Stimulated activated CD4-positive, alpha-beta T cell treated with anti-CD3 and anti-CD28 coated beads, Interleukin-12 subunit alpha, Interleukin-12 subunit beta, amount 100 ng/mL, for 48 hours (primary cell): ENCODE results near the gene UPB1.
"Not testable (repeated sequence)": the region's sequence is repeated elsewhere in the genome, so short reads cannot be mapped to it uniquely, and the experiment has no call there.

ENCODE experiments used
- DNase-seq, 3 donors: peaks; one replicate each; pipeline ENCODE4 v3.0.0-alpha.2; 2020; ENCODE audit warnings: low read depth in 2 of 3, low spot score in 1 of 3

Gene UPB1

GRCh38 chr22:24529898-24530297 is 34.8 kb downstream of the UPB1 start:
- DNase-seq, result no peak

GRCh38 chr22:24530968-24531367 is 35.8 kb downstream of the UPB1 start:
- DNase-seq, result not testable (repeated sequence)

GRCh38 chr22:24532075-24532474 is 36.9 kb downstream of the UPB1 start:
- no peak for DNase-seq

- no peak for DNase-seq
These were observed 40.2 kb downstream of the UPB1 start for GRCh38 chr22:24535348-24535747.

GRCh38 chr22:24536089-24536488 is 41.0 kb downstream of the UPB1 start:
- no peak for DNase-seq

- no peak for DNase-seq
These were observed 45.3 kb downstream of the UPB1 start for GRCh38 chr22:24540470-24540869.

- DNase-seq, result no peak
These were observed 46.8 kb downstream of the UPB1 start for GRCh38 chr22:24541681-24542515.

GRCh38 chr22:24542641-24543040 is 47.5 kb downstream of the UPB1 start:
- DNase-seq, result no peak

- no peak for DNase-seq
These were observed 48.1 kb downstream of the UPB1 start for GRCh38 chr22:24543185-24543601.

- DNase-seq, result no peak
These were observed 48.6 kb downstream of the UPB1 start for GRCh38 chr22:24543679-24544243.

- DNase-seq, result no peak
These were observed 53.7 kb downstream of the UPB1 start for GRCh38 chr22:24548812-24549211.

GRCh38 chr22:24550028-24550901 is 55.1 kb downstream of the UPB1 start:
- no peak for DNase-seq

GRCh38 chr22:24550902-24551435 is 55.8 kb downstream of the UPB1 start:
- no peak for DNase-seq

- DNase-seq, result not testable (repeated sequence)
These were observed 57.6 kb downstream of the UPB1 start for GRCh38 chr22:24552503-24553286.

- DNase-seq, result no peak
These were observed 58.6 kb downstream of the UPB1 start for GRCh38 chr22:24553597-24554312.

GRCh38 chr22:24554313-24555164 is 59.4 kb downstream of the UPB1 start, which contains the start of gene GUCD1:
GUCD1 (minus strand) TSS chr22:24555138; CDS start chr22:24554991, 147 bp downstream.
- DNase-seq, result peak; percentile 6 to 14 (median 10)

GRCh38 chr22:24555165-24556039 is 60.3 kb downstream of the UPB1 start, which contains the start of gene SNRPD3:
SNRPD3 (plus strand) TSS chr22:24555999; CDS start chr22:24557675, 1,676 bp downstream.
- DNase-seq, result peak; percentile 100

- no peak for DNase-seq
These were observed 64.3 kb downstream of the UPB1 start for GRCh38 chr22:24559471-24559870.
